HepG2 (cell line): ENCODE measurements around the gene ENTPD2. TPM values are rescaled to one million over a fixed set of nuclear protein-coding genes. Genes with fewer than 3 reads are reported as not detected.
A peak's percentile ranks its signal among the peaks of the same experiment; 100 is the strongest.

Source experiments
- ASH2L ChIP-seq: fragments of 300-600, 200-600 bp; sonication (generic); IDR thresholded peaks from 2 replicates; pipeline ENCODE4 v1.7.0; 2017; ENCODE audit warnings: low read depth, mild to moderate bottlenecking, moderate library complexity, mixed read lengths, low read length; ENCODE audit not compliant: insufficient read length
- BHLHE40 ChIP-seq: IDR thresholded peaks from 2 replicates; pipeline ENCODE4 v1.6.1; 2011; ENCODE audit warnings: low read length, improper control_type of control experiment
- HNRNPLL ChIP-seq: fragments of 200-400 bp; formaldehyde crosslinking; IDR thresholded peaks from 2 replicates; pipeline ENCODE4 v1.6.1; 2017; ENCODE audit warnings: mild to moderate bottlenecking, low read depth, low read length; ENCODE audit not compliant: poor library complexity, severe bottlenecking
- KLF15 ChIP-seq: sonication (generic); formaldehyde crosslinking; IDR thresholded peaks from 2 replicates; pipeline ENCODE4 v1.8.1; 2023; ENCODE audit warnings: borderline replicate concordance, mild to moderate bottlenecking, inconsistent platforms, missing genetic modification reagents, mixed read lengths
- MTF1 ChIP-seq: sonication (generic); formaldehyde crosslinking; IDR thresholded peaks from 2 replicates; pipeline ENCODE4 v1.5.0; 2020; ENCODE audit warnings: missing genetic modification reagents
- NR2F1 ChIP-seq, 2 experiments: fragments of 450-650 bp in 1 of 2; formaldehyde crosslinking in 1 of 2; IDR thresholded peaks; 2 replicates each; pipeline versions ENCODE4 v1.5.0 to v1.6.1; 2016 to 2020; ENCODE audit warnings: mild to moderate bottlenecking in 1 of 2, missing compliant biosample characterization in 1 of 2, missing genetic modification reagents in 1 of 2, moderate library complexity in 1 of 2
- NR2F6 ChIP-seq, 2 experiments: IDR thresholded peaks; 2 replicates each; pipeline ENCODE4 v1.6.1; 2016; ENCODE audit warnings: antibody characterized with exemption in 1 of 2, mild to moderate bottlenecking in 1 of 2
- RAD21 ChIP-seq: fragments of 450-650 bp; formaldehyde crosslinking; IDR thresholded peaks from 2 replicates; pipeline ENCODE4 v1.5.0; 2020; ENCODE audit warnings: mild to moderate bottlenecking
- RARA ChIP-seq: IDR thresholded peaks from 2 replicates; pipeline ENCODE4 v1.6.1; 2016; ENCODE audit warnings: missing genetic modification reagents, missing compliant biosample characterization
- ZFP36 ChIP-seq: fragments of 150-350 bp; IDR thresholded peaks from 2 replicates; pipeline ENCODE4 v1.6.1; 2018; ENCODE audit warnings: borderline replicate concordance, low read length, low read depth; ENCODE audit not compliant: partially characterized antibody
- ZMYM3 ChIP-seq: sonication (generic); formaldehyde crosslinking; IDR thresholded peaks from 2 replicates; pipeline ENCODE4 v1.5.1; 2020; ENCODE audit warnings: mild to moderate bottlenecking, missing genetic modification reagents
- ZNF337 ChIP-seq: sonication (generic); formaldehyde crosslinking; IDR thresholded peaks from 2 replicates; pipeline ENCODE4 v1.5.1; 2020; ENCODE audit warnings: missing genetic modification reagents, low read depth, mild to moderate bottlenecking, borderline replicate concordance
- ZNF879 ChIP-seq: sonication (generic); formaldehyde crosslinking; IDR thresholded peaks from 2 replicates; pipeline ENCODE4 v1.8.1; 2023; ENCODE audit warnings: missing genetic modification reagents
- ZNF891 ChIP-seq: sonication (generic); formaldehyde crosslinking; IDR thresholded peaks from 2 replicates; pipeline ENCODE4 v1.5.0; 2020; ENCODE audit warnings: mild to moderate bottlenecking, missing genetic modification reagents
- polyA plus RNA-seq, 8 experiments: library from polyadenylated mRNA; depleted of rRNA in 3 of 8; stranded (reverse) in 7 of 8; unstranded in 1 of 8; fragments of >200 nt; fragmentation: Illumina TruSeq in 4 of 8; extraction: Trizol in 4 of 8; gene quantifications; 2 replicates each; pipeline versions ENCODE4 v1.2.1 to v1.2.3, GENCODE V29; 2011 to 2016; ENCODE audit warnings: low read depth in 4 of 8, missing spikeins in 1 of 8, mixed read lengths in 1 of 8; ENCODE audit not compliant: insufficient read depth in 1 of 8
- total RNA-seq, 5 experiments: library from RNA; depleted of rRNA; stranded (reverse); fragments of >200 nt; fragmentation: Illumina TruSeq; extraction: Trizol; gene quantifications; 2 replicates each; pipeline ENCODE4 v1.2.3, GENCODE V29; 2016; ENCODE audit warnings: low read depth in 1 of 5
- TF ChIP-seq, protein P1 (sequence below): sonication (generic); formaldehyde crosslinking; IDR thresholded peaks from 2 replicates; pipeline ENCODE4 v1.5.0; 2020; ENCODE audit warnings: missing genetic modification reagents
- TF ChIP-seq, protein P2 (sequence below): sonication (generic); formaldehyde crosslinking; IDR thresholded peaks from 2 replicates; pipeline ENCODE4 v1.8.1; 2023; ENCODE audit warnings: mild to moderate bottlenecking, inconsistent platforms, moderate library complexity, missing genetic modification reagents, borderline replicate concordance
- TF ChIP-seq, protein P3 (sequence below): sonication (generic); formaldehyde crosslinking; IDR thresholded peaks from 2 replicates; pipeline ENCODE4; 2020; ENCODE audit warnings: missing genetic modification reagents, mild to moderate bottlenecking, borderline replicate concordance
- TF ChIP-seq, protein P4 (sequence below): sonication (generic); formaldehyde crosslinking; IDR thresholded peaks from 2 replicates; pipeline ENCODE4 v1.8.1; 2023; ENCODE audit warnings: mild to moderate bottlenecking, missing genetic modification reagents
- TF ChIP-seq, protein P5 (sequence below): sonication (generic); formaldehyde crosslinking; IDR thresholded peaks from 2 replicates; pipeline ENCODE4 v1.4.0; 2020; ENCODE audit warnings: missing genetic modification reagents, mild to moderate bottlenecking, borderline replicate concordance

Gene ENTPD2
- total and polyA plus RNA-seq, 2 of the 13 experiments (the other 11 are each of a cell fraction or from before 2014, with no cell fraction given), result 0.95 to 3.2 TPM

DNA sequence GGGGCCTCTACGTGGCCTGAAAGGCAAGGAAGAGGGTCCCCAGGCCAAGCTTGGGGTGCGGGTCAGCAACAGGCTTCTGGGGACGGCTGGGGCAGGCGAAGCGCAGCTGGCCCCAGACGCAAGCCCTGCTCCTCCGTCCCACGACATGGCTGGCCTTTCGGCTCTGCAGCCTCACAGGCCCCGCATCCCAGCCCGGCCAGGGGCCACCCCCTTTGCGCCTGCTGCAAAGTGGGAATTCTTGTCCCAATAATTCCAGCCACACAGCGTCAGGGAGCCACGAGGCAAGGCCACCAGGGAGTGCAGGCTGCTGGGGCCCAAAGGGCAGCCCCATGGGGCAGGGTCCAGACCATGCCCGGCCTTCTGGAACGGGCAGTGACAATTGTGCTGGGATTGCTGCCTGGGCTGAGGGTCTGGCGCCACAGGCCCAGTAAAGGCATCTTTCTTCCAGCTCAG, 1.1 kb upstream of the ENTPD2 start (continued):
- TF ChIP-seq ASH2L (peak; percentile 36), KLF15 (CRISPR knock-in tag) (0 out of 2 replicates have a peak, but pooled peaks have one; percentile 77), ZNF891 (CRISPR knock-in tag) (no peak), MTF1 (CRISPR knock-in tag) (no peak), RARA (CRISPR knock-in tag) (no peak), RAD21 (CRISPR knock-in tag) (no peak), ZNF879 (0 out of 2 replicates have a peak, but pooled peaks have one; percentile 45), NR2F1 (CRISPR knock-in tag; IDR thresholded peaks at IDR 0.05) (no peak; a peak in 1 of 4 replicates), BHLHE40 (no peak), ZNF337 (no peak), HNRNPLL (no peak), ZMYM3 (CRISPR knock-in tag) (no peak), NR2F6 (IDR thresholded peaks at IDR 0.05) (no peak), NR2F6 (CRISPR knock-in tag; IDR thresholded peaks at IDR 0.05) (peak; percentile 38), ZFP36 (no peak)
- TF ChIP-seq, protein P1, sequence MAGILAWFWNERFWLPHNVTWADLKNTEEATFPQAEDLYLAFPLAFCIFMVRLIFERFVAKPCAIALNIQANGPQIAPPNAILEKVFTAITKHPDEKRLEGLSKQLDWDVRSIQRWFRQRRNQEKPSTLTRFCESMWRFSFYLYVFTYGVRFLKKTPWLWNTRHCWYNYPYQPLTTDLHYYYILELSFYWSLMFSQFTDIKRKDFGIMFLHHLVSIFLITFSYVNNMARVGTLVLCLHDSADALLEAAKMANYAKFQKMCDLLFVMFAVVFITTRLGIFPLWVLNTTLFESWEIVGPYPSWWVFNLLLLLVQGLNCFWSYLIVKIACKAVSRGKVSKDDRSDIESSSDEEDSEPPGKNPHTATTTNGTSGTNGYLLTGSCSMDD, result no peak
- TF ChIP-seq, protein P2, sequence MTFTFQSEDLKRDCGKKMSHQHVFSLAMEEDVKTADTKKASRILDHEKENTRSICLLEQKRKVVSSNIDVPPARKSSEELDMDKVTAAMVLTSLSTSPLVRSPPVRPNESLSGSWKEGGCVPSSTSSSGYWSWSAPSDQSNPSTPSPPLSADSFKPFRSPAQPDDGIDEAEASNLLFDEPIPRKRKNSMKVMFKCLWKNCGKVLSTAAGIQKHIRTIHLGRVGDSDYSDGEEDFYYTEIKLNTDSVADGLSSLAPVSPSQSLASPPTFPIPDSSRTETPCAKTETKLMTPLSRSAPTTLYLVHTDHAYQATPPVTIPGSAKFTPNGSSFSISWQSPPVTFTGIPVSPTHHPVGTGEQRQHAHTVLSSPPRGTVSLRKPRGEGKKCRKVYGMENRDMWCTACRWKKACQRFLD (CRISPR knock-in tag), result no peak
- TF ChIP-seq, protein P3, sequence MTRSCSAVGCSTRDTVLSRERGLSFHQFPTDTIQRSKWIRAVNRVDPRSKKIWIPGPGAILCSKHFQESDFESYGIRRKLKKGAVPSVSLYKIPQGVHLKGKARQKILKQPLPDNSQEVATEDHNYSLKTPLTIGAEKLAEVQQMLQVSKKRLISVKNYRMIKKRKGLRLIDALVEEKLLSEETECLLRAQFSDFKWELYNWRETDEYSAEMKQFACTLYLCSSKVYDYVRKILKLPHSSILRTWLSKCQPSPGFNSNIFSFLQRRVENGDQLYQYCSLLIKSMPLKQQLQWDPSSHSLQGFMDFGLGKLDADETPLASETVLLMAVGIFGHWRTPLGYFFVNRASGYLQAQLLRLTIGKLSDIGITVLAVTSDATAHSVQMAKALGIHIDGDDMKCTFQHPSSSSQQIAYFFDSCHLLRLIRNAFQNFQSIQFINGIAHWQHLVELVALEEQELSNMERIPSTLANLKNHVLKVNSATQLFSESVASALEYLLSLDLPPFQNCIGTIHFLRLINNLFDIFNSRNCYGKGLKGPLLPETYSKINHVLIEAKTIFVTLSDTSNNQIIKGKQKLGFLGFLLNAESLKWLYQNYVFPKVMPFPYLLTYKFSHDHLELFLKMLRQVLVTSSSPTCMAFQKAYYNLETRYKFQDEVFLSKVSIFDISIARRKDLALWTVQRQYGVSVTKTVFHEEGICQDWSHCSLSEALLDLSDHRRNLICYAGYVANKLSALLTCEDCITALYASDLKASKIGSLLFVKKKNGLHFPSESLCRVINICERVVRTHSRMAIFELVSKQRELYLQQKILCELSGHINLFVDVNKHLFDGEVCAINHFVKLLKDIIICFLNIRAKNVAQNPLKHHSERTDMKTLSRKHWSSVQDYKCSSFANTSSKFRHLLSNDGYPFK, result no peak
- TF ChIP-seq, protein P4, sequence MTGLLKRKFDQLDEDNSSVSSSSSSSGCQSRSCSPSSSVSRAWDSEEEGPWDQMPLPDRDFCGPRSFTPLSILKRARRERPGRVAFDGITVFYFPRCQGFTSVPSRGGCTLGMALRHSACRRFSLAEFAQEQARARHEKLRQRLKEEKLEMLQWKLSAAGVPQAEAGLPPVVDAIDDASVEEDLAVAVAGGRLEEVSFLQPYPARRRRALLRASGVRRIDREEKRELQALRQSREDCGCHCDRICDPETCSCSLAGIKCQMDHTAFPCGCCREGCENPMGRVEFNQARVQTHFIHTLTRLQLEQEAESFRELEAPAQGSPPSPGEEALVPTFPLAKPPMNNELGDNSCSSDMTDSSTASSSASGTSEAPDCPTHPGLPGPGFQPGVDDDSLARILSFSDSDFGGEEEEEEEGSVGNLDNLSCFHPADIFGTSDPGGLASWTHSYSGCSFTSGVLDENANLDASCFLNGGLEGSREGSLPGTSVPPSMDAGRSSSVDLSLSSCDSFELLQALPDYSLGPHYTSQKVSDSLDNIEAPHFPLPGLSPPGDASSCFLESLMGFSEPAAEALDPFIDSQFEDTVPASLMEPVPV, result no peak; the same call in 1 of the 2 replicates
- TF ChIP-seq, protein P5, sequence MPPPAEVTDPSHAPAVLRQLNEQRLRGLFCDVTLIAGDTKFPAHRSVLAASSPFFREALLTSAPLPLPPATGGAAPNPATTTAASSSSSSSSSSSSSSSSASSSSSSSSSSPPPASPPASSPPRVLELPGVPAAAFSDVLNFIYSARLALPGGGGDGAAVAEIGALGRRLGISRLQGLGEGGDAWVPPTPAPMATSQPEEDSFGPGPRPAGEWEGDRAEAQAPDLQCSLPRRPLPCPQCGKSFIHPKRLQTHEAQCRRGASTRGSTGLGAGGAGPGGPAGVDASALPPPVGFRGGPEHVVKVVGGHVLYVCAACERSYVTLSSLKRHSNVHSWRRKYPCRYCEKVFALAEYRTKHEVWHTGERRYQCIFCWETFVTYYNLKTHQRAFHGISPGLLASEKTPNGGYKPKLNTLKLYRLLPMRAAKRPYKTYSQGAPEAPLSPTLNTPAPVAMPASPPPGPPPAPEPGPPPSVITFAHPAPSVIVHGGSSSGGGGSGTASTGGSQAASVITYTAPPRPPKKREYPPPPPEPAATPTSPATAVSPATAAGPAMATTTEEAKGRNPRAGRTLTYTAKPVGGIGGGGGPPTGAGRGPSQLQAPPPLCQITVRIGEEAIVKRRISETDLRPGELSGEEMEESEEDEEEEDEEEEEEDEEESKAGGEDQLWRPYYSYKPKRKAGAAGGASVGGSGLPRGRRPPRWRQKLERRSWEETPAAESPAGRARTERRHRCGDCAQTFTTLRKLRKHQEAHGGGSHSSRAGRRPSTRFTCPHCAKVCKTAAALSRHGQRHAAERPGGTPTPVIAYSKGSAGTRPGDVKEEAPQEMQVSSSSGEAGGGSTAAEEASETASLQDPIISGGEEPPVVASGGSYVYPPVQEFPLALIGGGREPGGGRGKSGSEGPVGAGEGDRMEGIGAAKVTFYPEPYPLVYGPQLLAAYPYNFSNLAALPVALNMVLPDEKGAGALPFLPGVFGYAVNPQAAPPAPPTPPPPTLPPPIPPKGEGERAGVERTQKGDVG (CRISPR knock-in tag), result no peak
